ENCODE data around the gene KIF13A.
"Not testable (repeated sequence)": the region's sequence is repeated elsewhere in the genome, so short reads cannot be mapped to it uniquely, and the experiment has no call there.

DNA sequence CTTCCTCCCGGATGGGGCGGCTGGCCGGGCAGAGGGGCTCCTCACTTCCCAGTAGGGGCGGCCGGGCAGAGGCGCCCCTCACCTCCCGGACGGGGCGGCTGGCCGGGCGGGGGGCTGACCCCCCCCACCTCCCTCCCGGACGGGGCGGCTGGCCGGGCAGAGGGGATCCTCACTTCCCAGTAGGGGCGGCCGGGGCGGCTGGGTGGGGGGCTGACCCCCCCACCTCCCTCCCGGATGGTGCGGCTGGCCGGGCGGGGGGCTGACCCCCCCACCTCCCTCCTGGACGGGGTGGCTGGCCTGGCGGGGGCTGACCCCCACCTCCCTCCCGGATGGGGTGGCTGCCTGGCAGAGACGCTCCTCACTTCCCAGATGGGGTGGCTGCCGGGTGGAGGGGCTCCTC, 252.1 kb downstream of the KIF13A start:
- TF ChIP-seq, protein P1, sequence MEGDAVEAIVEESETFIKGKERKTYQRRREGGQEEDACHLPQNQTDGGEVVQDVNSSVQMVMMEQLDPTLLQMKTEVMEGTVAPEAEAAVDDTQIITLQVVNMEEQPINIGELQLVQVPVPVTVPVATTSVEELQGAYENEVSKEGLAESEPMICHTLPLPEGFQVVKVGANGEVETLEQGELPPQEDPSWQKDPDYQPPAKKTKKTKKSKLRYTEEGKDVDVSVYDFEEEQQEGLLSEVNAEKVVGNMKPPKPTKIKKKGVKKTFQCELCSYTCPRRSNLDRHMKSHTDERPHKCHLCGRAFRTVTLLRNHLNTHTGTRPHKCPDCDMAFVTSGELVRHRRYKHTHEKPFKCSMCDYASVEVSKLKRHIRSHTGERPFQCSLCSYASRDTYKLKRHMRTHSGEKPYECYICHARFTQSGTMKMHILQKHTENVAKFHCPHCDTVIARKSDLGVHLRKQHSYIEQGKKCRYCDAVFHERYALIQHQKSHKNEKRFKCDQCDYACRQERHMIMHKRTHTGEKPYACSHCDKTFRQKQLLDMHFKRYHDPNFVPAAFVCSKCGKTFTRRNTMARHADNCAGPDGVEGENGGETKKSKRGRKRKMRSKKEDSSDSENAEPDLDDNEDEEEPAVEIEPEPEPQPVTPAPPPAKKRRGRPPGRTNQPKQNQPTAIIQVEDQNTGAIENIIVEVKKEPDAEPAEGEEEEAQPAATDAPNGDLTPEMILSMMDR (IDR thresholded peaks at IDR 0.05), result not testable (repeated sequence)
- not testable (repeated sequence) for TF ChIP-seq POLR2AphosphoS5, TCF7L2 (IDR thresholded peaks at IDR 0.05; ENCODE audit: low read depth, low read length)
- TF ChIP-seq, protein P2, sequence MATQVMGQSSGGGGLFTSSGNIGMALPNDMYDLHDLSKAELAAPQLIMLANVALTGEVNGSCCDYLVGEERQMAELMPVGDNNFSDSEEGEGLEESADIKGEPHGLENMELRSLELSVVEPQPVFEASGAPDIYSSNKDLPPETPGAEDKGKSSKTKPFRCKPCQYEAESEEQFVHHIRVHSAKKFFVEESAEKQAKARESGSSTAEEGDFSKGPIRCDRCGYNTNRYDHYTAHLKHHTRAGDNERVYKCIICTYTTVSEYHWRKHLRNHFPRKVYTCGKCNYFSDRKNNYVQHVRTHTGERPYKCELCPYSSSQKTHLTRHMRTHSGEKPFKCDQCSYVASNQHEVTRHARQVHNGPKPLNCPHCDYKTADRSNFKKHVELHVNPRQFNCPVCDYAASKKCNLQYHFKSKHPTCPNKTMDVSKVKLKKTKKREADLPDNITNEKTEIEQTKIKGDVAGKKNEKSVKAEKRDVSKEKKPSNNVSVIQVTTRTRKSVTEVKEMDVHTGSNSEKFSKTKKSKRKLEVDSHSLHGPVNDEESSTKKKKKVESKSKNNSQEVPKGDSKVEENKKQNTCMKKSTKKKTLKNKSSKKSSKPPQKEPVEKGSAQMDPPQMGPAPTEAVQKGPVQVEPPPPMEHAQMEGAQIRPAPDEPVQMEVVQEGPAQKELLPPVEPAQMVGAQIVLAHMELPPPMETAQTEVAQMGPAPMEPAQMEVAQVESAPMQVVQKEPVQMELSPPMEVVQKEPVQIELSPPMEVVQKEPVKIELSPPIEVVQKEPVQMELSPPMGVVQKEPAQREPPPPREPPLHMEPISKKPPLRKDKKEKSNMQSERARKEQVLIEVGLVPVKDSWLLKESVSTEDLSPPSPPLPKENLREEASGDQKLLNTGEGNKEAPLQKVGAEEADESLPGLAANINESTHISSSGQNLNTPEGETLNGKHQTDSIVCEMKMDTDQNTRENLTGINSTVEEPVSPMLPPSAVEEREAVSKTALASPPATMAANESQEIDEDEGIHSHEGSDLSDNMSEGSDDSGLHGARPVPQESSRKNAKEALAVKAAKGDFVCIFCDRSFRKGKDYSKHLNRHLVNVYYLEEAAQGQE (IDR thresholded peaks at IDR 0.05; ENCODE audit: insufficient read depth in 1 of 2, low read depth in 2 of 2, low read length in 1 of 2), result not testable (repeated sequence)

All from Panc1 (cell line).